Chondrocyte (in vitro differentiated cells): ENCODE measurements around the gene CCDC116. TPM values are rescaled to one million over a fixed set of nuclear protein-coding genes. Genes with fewer than 3 reads are reported as not detected.
"Not testable (repeated sequence)": the region's sequence is repeated elsewhere in the genome, so short reads cannot be mapped to it uniquely, and the experiment has no call there.

Source experiments
- DNase-seq: peaks from one replicate; pipeline ENCODE4 v3.0.0; 2021; ENCODE audit warnings: mixed read lengths, low spot score
- H3K27ac Mint-ChIP-seq: one replicate; pipeline ENCODE4 v1.8.0; 2021; ENCODE audit warnings: mild to moderate bottlenecking, moderate library complexity, mixed read lengths; ENCODE audit not compliant: unreplicated experiment
- H3K27me3 Mint-ChIP-seq: 2 replicates; pipeline ENCODE4 v1.8.0; 2021; ENCODE audit warnings: low read depth, mixed read lengths
- H3K36me3 Mint-ChIP-seq: 2 replicates; pipeline ENCODE4 v1.8.0; 2021; ENCODE audit warnings: low read depth, mixed read lengths
- H3K4me1 Mint-ChIP-seq: 2 replicates; pipeline ENCODE4 v1.8.0; 2021; ENCODE audit warnings: low read depth, mild to moderate bottlenecking, mixed read lengths
- H3K4me3 Mint-ChIP-seq: one replicate; pipeline ENCODE4 v1.8.0; 2021; ENCODE audit warnings: mild to moderate bottlenecking, moderate library complexity, mixed read lengths; ENCODE audit not compliant: unreplicated experiment
- H3K9me3 Mint-ChIP-seq: 2 replicates; pipeline ENCODE4 v1.8.0; 2021; ENCODE audit warnings: low read depth, mixed read lengths
- total RNA-seq: library from RNA; stranded (reverse); gene quantifications from 3 replicates; pipeline ENCODE4 v1.2.1, GENCODE V29; 2021
- TF ChIP-seq, protein P1 (sequence below): fragments of 200-600 bp; sonication (generic); IDR thresholded peaks from 2 replicates; pipeline ENCODE4 v1.5.0; 2021; ENCODE audit warnings: antibody characterized with exemption, mild to moderate bottlenecking, moderate library complexity

The CCDC116 gene
- total RNA-seq, 1 donor from 2014 or later, result 0.47 TPM

GRCh38 chr22:21669026-21669425 lies 36.5 kb downstream of the CCDC116 start:
- H3K27ac Mint-ChIP-seq, result peak overlapping the region; percentile 8
- DNase-seq, result no peak
- H3K36me3 Mint-ChIP-seq, result peaks cover 13% of the 10 kb centered on the region
- TF ChIP-seq, protein P1, sequence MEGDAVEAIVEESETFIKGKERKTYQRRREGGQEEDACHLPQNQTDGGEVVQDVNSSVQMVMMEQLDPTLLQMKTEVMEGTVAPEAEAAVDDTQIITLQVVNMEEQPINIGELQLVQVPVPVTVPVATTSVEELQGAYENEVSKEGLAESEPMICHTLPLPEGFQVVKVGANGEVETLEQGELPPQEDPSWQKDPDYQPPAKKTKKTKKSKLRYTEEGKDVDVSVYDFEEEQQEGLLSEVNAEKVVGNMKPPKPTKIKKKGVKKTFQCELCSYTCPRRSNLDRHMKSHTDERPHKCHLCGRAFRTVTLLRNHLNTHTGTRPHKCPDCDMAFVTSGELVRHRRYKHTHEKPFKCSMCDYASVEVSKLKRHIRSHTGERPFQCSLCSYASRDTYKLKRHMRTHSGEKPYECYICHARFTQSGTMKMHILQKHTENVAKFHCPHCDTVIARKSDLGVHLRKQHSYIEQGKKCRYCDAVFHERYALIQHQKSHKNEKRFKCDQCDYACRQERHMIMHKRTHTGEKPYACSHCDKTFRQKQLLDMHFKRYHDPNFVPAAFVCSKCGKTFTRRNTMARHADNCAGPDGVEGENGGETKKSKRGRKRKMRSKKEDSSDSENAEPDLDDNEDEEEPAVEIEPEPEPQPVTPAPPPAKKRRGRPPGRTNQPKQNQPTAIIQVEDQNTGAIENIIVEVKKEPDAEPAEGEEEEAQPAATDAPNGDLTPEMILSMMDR, result no peak
- no peaks in the 10 kb centered on the region for H3K27me3 Mint-ChIP-seq
- H3K4me1 Mint-ChIP-seq, result peaks cover 20% of the 10 kb centered on the region
- no peak overlapping the region for H3K4me3 Mint-ChIP-seq
- no peaks in the 10 kb centered on the region for H3K9me3 Mint-ChIP-seq

- TF ChIP-seq, protein P1, result no peak
- no peak overlapping the region for H3K27ac Mint-ChIP-seq
- H3K4me1 Mint-ChIP-seq, result peaks cover 6% of the 10 kb centered on the region
- peaks cover 20% of the 10 kb centered on the region for H3K36me3 Mint-ChIP-seq
- H3K4me3 Mint-ChIP-seq, result no peak overlapping the region
- H3K9me3 Mint-ChIP-seq, result no peaks in the 10 kb centered on the region
- H3K27me3 Mint-ChIP-seq, result no peaks in the 10 kb centered on the region
- DNase-seq, result no peak
These were observed 39.6 kb downstream of the CCDC116 start for GRCh38 chr22:21672107-21672629.

GRCh38 chr22:21673534-21674321 lies 41.2 kb downstream of the CCDC116 start:
- Mint-ChIP-seq H3K27me3 (no peaks in the 10 kb centered on the region), H3K36me3 (peaks cover 22% of the 10 kb centered on the region), H3K9me3 (no peaks in the 10 kb centered on the region), H3K4me1 (no peaks in the 10 kb centered on the region), H3K4me3 (no peak overlapping the region), H3K27ac (no peak overlapping the region)
- DNase-seq, result no peak
- TF ChIP-seq, protein P1, result no peak

- H3K27ac Mint-ChIP-seq, result peak overlapping the region; percentile 36
- H3K9me3 Mint-ChIP-seq, result no peaks in the 10 kb centered on the region
- peaks cover 22% of the 10 kb centered on the region for H3K36me3 Mint-ChIP-seq
- TF ChIP-seq, protein P1, result no peak
- H3K4me3 Mint-ChIP-seq, result no peak overlapping the region
- no peaks in the 10 kb centered on the region for H3K4me1 Mint-ChIP-seq
- no peaks in the 10 kb centered on the region for H3K27me3 Mint-ChIP-seq
- no peak for DNase-seq
These were observed 42.2 kb downstream of the CCDC116 start for GRCh38 chr22:21674638-21675245.

- H3K27ac Mint-ChIP-seq, result no peak overlapping the region
- H3K27me3 Mint-ChIP-seq, result no peaks in the 10 kb centered on the region
- peaks cover 12% of the 10 kb centered on the region for H3K36me3 Mint-ChIP-seq
- no peak overlapping the region for H3K4me3 Mint-ChIP-seq
- H3K4me1 Mint-ChIP-seq, result no peaks in the 10 kb centered on the region
- H3K9me3 Mint-ChIP-seq, result no peaks in the 10 kb centered on the region
- DNase-seq, result no peak
- TF ChIP-seq, protein P1, result no peak
These were observed 45.3 kb downstream of the CCDC116 start for GRCh38 chr22:21677606-21678443.

GRCh38 chr22:21678842-21679241 lies 46.3 kb downstream of the CCDC116 start:
- not testable (repeated sequence) for H3K27ac Mint-ChIP-seq, H3K4me1 Mint-ChIP-seq, H3K27me3 Mint-ChIP-seq, H3K4me3 Mint-ChIP-seq, DNase-seq, H3K9me3 Mint-ChIP-seq
- peaks cover 11% of the 10 kb centered on the region for H3K36me3 Mint-ChIP-seq
